ENCODE measurements around the gene ATP2B3. TPM values are rescaled to one million over a fixed set of nuclear protein-coding genes. Genes with fewer than 3 reads are reported as not detected.
"Not testable (repeated sequence)": the region's sequence is repeated elsewhere in the genome, so short reads cannot be mapped to it uniquely, and the experiment has no call there.

ATP2B3 gene
- total RNA-seq, 2 experiments from 2014 or later: not detected

- Mint-ChIP-seq H3K4me1 (peaks cover 31% of the 10 kb centered on the region), H3K27ac (peak overlapping the region; percentile 54), H3K36me3 (peaks cover 2% of the 10 kb centered on the region), H3K9me3 (ENCODE audit: low read depth) (no peaks in the 10 kb centered on the region), H3K27me3 (no peaks in the 10 kb centered on the region), H3K4me3 (peak overlapping the region; percentile 80)
- ATAC-seq (no peak), DNase-seq (no peak)
- CTCF ChIA-PET: interaction anchor here (1.0 to 2.2 kb wide), 3 partner anchors 57 to 127 kb away, joined by 3 to 8 read pairs (median 5); partner anchors contain the start of gene HAUS7
These were observed 79.7 kb downstream of the ATP2B3 start for GRCh38 chrX:153596981-153597750.

GRCh38 chrX:153598541-153599191 is 81.2 kb downstream of the ATP2B3 start, which contains the start of gene CCNQ:
Gene CCNQ (minus strand): TSS chrX:153599139. CDS start chrX:153599073, 66 bp downstream.
- Mint-ChIP-seq H3K36me3 (no peaks in the 10 kb centered on the region), H3K4me3 (peak within 1 kb of the TSS; percentile 80), H3K9me3 (ENCODE audit: low read depth) (no peaks in the 10 kb centered on the region), H3K27me3 (no peaks in the 10 kb centered on the region), H3K27ac (peak within 1 kb of the TSS; percentile 64), H3K4me1 (peaks cover 31% of the 10 kb centered on the region)
- DNase-seq (peak; percentile 43), ATAC-seq (peak; percentile 75)
- CTCF ChIA-PET: interaction anchor here (1.8 to 2.2 kb wide), 2 partner anchors 69 to 128 kb away, joined by 5 to 8 read pairs; partner anchors contain the start of gene HAUS7

GRCh38 chrX:153599192-153600031 is 82.0 kb downstream of the ATP2B3 start:
- CTCF ChIA-PET: interaction anchor here (0.7 to 2.4 kb wide), 4 partner anchors 10 to 69 kb away, joined by 3 to 20 read pairs (median 3); no protein-coding TSS in a partner anchor
- peak overlapping the region; percentile 64 for H3K27ac Mint-ChIP-seq
- peaks cover 31% of the 10 kb centered on the region for H3K4me1 Mint-ChIP-seq
- no peaks in the 10 kb centered on the region for H3K9me3 Mint-ChIP-seq (ENCODE audit: low read depth)
- DNase-seq: peak; percentile 91
- H3K4me3 Mint-ChIP-seq: peak overlapping the region; percentile 75
- peak; percentile 92 for ATAC-seq
- H3K36me3 Mint-ChIP-seq: no peaks in the 10 kb centered on the region
- H3K27me3 Mint-ChIP-seq: no peaks in the 10 kb centered on the region

- H3K36me3 Mint-ChIP-seq: no peaks in the 10 kb centered on the region
- no peaks in the 10 kb centered on the region for H3K27me3 Mint-ChIP-seq
- H3K4me1 Mint-ChIP-seq: peaks cover 31% of the 10 kb centered on the region
- H3K4me3 Mint-ChIP-seq: peak overlapping the region; percentile 75
- H3K27ac Mint-ChIP-seq: peak overlapping the region; percentile 64
- CTCF ChIA-PET: interaction anchor here (0.7 to 2.4 kb wide), 6 partner anchors 10 to 85 kb away, joined by 3 to 20 read pairs (median 3); no protein-coding TSS in a partner anchor
- no peak for DNase-seq
- H3K9me3 Mint-ChIP-seq (ENCODE audit: low read depth): no peaks in the 10 kb centered on the region
- ATAC-seq: no peak
These were observed 82.6 kb downstream of the ATP2B3 start for GRCh38 chrX:153600032-153600373.

GRCh38 chrX:153600921-153601320 is 83.5 kb downstream of the ATP2B3 start:
- DNase-seq (no peak), ATAC-seq (no peak)
- no peaks in the 10 kb centered on the region for H3K9me3 Mint-ChIP-seq (ENCODE audit: low read depth)
- no peak overlapping the region for H3K4me3 Mint-ChIP-seq
- no peaks in the 10 kb centered on the region for H3K36me3 Mint-ChIP-seq
- no peaks in the 10 kb centered on the region for H3K27me3 Mint-ChIP-seq
- H3K4me1 Mint-ChIP-seq: peaks cover 31% of the 10 kb centered on the region
- CTCF ChIA-PET: interaction anchor here (0.9 to 2.4 kb wide), 4 partner anchors 9 to 84 kb away, joined by 3 to 20 read pairs (median 4); no protein-coding TSS in a partner anchor
- no peak overlapping the region for H3K27ac Mint-ChIP-seq

GRCh38 chrX:153601511-153602110 is 84.2 kb downstream of the ATP2B3 start:
- Mint-ChIP-seq H3K27me3 (no peaks in the 10 kb centered on the region), H3K4me1 (peaks cover 28% of the 10 kb centered on the region), H3K9me3 (ENCODE audit: low read depth) (no peaks in the 10 kb centered on the region), H3K27ac (no peak overlapping the region), H3K4me3 (no peak overlapping the region), H3K36me3 (no peaks in the 10 kb centered on the region)
- DNase-seq: no peak
- CTCF ChIA-PET: interaction anchor here (1.9 to 2.4 kb wide), 2 partner anchors 8 to 62 kb away, joined by 6 to 20 read pairs; no protein-coding TSS in a partner anchor
- no peak for ATAC-seq

- CTCF ChIA-PET: no interaction called here
These were observed 85.2 kb downstream of the ATP2B3 start for GRCh38 chrX:153602601-153603000.

GRCh38 chrX:153603131-153603656 is 85.8 kb downstream of the ATP2B3 start:
- no peak overlapping the region for H3K4me3 Mint-ChIP-seq
- CTCF ChIA-PET: no interaction called here
- peaks cover 6% of the 10 kb centered on the region for H3K27me3 Mint-ChIP-seq
- no peak for DNase-seq
- ATAC-seq: no peak
- no peaks in the 10 kb centered on the region for H3K36me3 Mint-ChIP-seq
- no peaks in the 10 kb centered on the region for H3K9me3 Mint-ChIP-seq (ENCODE audit: low read depth)
- no peak overlapping the region for H3K27ac Mint-ChIP-seq
- H3K4me1 Mint-ChIP-seq: peaks cover 14% of the 10 kb centered on the region

More at GRCh38 chrX:153602601-153603000, 85.2 kb downstream of the ATP2B3 start:
- no peak overlapping the region for H3K4me3 Mint-ChIP-seq
- ATAC-seq: no peak
- peaks cover 6% of the 10 kb centered on the region for H3K27me3 Mint-ChIP-seq
- peaks cover 19% of the 10 kb centered on the region for H3K4me1 Mint-ChIP-seq
- no peak for DNase-seq
- no peak overlapping the region for H3K27ac Mint-ChIP-seq
- H3K9me3 Mint-ChIP-seq (ENCODE audit: low read depth): no peaks in the 10 kb centered on the region
- H3K36me3 Mint-ChIP-seq: no peaks in the 10 kb centered on the region

- H3K27me3 Mint-ChIP-seq: peaks cover 13% of the 10 kb centered on the region
- not testable (repeated sequence) for ATAC-seq
- CTCF ChIA-PET: interaction anchor here (1.5 kb wide), 1 partner anchor 64 kb away, joined by 4 read pairs; no protein-coding TSS in a partner anchor
These were observed 87.4 kb downstream of the ATP2B3 start for GRCh38 chrX:153604666-153605380.

GRCh38 chrX:153606503-153606902 is 89.1 kb downstream of the ATP2B3 start:
- no peak overlapping the region for H3K27ac Mint-ChIP-seq
- H3K36me3 Mint-ChIP-seq: no peaks in the 10 kb centered on the region
- H3K27me3 Mint-ChIP-seq: peaks cover 15% of the 10 kb centered on the region
- H3K4me1 Mint-ChIP-seq: peaks cover 2% of the 10 kb centered on the region
- CTCF ChIA-PET: no interaction called here
- ATAC-seq (no peak), DNase-seq (no peak)
- no peaks in the 10 kb centered on the region for H3K9me3 Mint-ChIP-seq (ENCODE audit: low read depth)
- H3K4me3 Mint-ChIP-seq: no peak overlapping the region

More at GRCh38 chrX:153604666-153605380, 87.4 kb downstream of the ATP2B3 start:
- not testable (repeated sequence) for H3K27ac Mint-ChIP-seq; H3K36me3 Mint-ChIP-seq; H3K4me3 Mint-ChIP-seq; DNase-seq; H3K9me3 Mint-ChIP-seq (ENCODE audit: low read depth)
- peaks cover 11% of the 10 kb centered on the region for H3K4me1 Mint-ChIP-seq

- H3K27ac Mint-ChIP-seq: no peak overlapping the region
- H3K4me1 Mint-ChIP-seq: peaks cover 2% of the 10 kb centered on the region
- peaks cover 15% of the 10 kb centered on the region for H3K27me3 Mint-ChIP-seq
- no peaks in the 10 kb centered on the region for H3K9me3 Mint-ChIP-seq (ENCODE audit: low read depth)
- CTCF ChIA-PET: interaction anchor here (0.7 kb wide), 1 partner anchor 1310 kb away, joined by 3 read pairs; no protein-coding TSS in a partner anchor
- no peak overlapping the region for H3K4me3 Mint-ChIP-seq
- no peaks in the 10 kb centered on the region for H3K36me3 Mint-ChIP-seq
- DNase-seq: no peak
- no peak for ATAC-seq
These were observed 90.9 kb downstream of the ATP2B3 start for GRCh38 chrX:153608376-153608775.

- CTCF ChIA-PET: interaction anchor here (1.0 to 1.9 kb wide), 5 partner anchors 8 to 61 kb away, joined by 3 to 20 read pairs (median 6); no protein-coding TSS in a partner anchor
- Mint-ChIP-seq H3K4me1 (peaks cover 2% of the 10 kb centered on the region), H3K27ac (no peak overlapping the region), H3K9me3 (ENCODE audit: low read depth) (no peaks in the 10 kb centered on the region), H3K36me3 (no peaks in the 10 kb centered on the region), H3K4me3 (no peak overlapping the region), H3K27me3 (peaks cover 15% of the 10 kb centered on the region)
- no peak for DNase-seq
- no peak for ATAC-seq
These were observed 91.4 kb downstream of the ATP2B3 start for GRCh38 chrX:153608806-153609205.
